ENCODE results near the gene AMACR.

The AMACR gene

DNA sequence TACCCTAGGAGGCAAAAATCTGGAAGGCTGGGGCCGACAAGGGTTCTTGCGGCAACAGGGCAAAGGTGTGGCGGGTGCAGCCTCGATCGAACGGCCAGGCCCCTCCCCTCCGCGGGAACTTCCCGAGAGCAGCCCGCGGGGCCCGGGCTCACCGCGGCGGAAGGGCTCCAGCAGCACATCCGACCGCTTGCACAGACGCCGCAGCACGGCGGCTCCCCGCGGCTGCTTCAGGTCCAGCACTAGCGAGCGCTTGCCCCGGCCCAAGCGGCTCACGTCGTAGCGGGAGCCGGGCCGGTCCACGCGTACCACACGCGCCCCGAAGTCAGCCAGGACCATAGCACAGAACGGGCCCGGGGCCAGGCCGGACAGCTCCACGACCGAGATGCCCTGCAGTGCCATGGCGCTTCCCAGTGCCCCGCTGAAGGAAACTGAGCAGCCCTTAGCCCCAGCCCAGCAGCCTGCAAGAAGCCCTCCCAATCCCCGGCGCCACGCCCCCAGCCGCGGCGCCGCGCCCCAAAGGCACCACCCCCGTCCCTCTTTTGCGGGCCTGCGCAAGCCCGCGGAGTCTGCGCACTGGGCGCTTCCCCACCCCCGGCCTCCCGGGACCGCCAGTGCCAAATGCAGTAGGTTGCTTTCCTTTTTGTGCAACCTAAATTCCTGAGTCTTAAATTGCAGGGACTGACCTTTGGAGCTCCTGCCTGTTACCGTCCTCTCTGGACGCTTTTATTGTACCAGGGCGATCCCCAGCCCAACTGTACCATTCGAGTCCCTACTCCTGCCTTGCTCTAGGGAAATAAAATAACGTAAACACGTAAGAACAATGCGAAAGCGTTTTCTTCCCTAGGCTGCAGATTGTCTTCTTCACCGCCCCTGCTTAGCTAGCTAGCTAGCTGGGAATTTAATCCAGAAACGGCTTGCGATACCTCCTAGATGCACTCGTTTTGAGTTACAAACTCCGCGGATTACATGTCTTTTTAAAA is at the start of gene AMACR:
TSS of gene AMACR (minus strand) at position 430 of the 980 bp plus-strand sequence. CDS start at position 399, 31 bp downstream.
- peak; percentile 92 for DNase-seq

GRCh38 chr5:34057569-34057968 is 49.7 kb upstream of the AMACR start:
- DNase-seq: no peak

DNA sequence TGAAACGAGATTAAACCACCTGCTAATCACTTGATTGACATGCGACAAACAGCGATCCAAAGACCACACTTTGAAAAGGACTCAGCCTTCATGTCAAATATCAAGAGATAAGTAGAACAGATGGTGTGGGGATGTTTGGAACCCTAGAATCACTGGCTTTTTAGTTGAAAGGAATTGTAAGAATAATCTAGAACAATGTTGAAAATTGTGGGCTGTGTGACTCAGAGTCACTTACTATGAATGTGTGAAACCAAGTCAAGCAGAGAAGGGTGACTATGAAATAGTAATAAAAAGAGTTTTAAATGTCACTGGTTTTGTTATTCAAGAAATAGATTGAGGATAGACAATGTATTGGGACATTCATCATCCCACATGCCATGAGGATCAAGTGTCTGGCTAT is 49.3 kb upstream of the AMACR start:
- no peak for DNase-seq

DNA sequence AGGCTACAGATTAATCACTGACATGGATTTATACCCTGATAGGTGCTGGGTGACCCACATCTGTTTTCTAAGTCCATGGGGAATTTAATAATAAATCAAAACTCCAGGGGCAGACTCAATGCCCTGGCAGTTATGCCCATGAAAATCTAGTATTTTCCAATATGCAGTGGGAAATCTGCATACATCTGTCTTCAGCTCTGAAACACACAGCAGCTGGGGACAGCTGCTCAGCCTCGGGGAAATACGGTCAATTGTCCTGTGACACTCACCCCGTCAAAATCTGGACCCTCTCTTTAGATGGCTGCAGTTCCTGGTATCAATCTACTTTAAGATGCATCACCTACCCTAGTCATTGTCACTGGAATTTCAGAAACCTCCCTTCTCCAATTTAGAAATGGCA is 47.8 kb upstream of the AMACR start:
- DNase-seq: no peak

DNA sequence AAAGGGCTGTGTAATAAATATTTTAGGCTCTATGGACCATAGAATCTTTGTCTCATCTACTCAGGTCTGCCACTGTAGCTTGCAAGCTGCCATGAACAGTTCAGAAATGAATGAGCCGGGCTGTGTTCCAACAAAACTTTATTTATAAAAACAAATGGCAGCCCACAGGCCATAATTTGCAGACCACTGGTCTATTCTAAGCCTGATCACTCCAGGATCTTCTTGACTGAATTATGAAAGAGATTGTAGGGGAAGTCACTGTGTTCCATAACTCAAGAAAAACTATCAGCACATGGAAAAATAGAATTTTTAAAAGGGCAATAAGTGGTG is 46.5 kb upstream of the AMACR start:
- DNase-seq: no peak

- no peak for DNase-seq
These were observed 45.9 kb upstream of the AMACR start for GRCh38 chr5:34053571-34054399.

DNA sequence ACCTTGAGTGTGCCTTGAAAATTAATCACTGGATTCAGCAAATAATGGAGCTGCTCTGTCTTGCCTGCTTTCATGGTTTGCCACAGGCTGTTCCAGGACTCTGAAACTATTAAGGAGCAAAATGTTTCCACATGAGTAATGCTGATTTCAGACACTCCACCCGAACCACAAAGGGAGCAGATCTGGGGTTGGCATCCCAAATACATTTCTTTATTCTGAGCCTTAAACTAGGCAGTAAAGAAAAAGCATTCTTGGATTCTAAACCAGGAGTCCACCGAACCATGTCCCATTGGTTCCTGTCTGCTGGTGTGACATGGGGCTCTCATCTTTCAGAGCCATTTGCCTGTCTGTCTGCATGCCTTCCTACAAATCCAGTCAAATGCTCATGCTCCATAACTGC is 45.3 kb upstream of the AMACR start:
- DNase-seq: peak; percentile 93

GRCh38 chr5:34051374-34051980 is 43.6 kb upstream of the AMACR start:
- no peak for DNase-seq

GRCh38 chr5:34047774-34048572 is 40.1 kb upstream of the AMACR start:
- DNase-seq: no peak

- no peak for DNase-seq
These were observed 39.3 kb upstream of the AMACR start for GRCh38 chr5:34047143-34047542.

DNA sequence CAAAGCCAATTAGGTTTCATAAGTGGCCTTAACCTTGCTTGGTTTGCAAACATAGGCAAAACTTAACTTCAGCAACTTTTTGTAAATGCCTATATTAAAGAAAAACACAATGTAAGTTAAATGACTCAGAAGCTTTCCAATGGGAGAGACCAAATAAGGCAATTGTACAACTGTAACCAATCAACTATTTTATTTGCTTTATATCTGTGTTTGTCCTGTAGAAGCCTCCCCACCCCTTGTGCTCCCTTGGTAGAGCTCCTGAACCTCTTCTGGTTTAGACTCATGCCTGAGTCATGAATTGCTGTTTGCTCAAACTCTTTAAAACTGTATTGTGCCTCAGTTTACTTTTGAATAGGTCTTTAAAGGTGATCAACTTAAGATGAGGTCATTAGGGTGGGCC is 38.1 kb upstream of the AMACR start:
- DNase-seq: peak; percentile 75

DNA sequence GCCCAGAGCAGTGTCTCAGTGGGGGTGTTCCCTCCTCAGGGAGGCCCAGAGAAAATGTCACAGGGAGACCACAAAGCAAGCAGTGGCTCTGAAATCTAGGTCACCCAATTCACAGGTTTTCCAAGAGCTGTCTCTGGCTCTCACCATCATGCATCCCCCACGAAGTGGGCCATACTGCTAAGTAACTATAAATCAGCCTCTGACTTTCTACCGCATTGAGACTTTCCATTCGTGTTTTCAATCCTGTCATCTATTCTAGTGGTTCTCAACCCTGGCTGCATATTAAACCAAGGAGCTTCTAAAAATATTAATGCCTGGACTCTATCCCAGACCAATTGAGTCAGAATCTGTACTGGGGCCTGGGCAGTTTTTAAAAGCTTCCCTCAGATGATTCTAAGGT is 37.2 kb upstream of the AMACR start:
- peak; percentile 60 for DNase-seq

DNA sequence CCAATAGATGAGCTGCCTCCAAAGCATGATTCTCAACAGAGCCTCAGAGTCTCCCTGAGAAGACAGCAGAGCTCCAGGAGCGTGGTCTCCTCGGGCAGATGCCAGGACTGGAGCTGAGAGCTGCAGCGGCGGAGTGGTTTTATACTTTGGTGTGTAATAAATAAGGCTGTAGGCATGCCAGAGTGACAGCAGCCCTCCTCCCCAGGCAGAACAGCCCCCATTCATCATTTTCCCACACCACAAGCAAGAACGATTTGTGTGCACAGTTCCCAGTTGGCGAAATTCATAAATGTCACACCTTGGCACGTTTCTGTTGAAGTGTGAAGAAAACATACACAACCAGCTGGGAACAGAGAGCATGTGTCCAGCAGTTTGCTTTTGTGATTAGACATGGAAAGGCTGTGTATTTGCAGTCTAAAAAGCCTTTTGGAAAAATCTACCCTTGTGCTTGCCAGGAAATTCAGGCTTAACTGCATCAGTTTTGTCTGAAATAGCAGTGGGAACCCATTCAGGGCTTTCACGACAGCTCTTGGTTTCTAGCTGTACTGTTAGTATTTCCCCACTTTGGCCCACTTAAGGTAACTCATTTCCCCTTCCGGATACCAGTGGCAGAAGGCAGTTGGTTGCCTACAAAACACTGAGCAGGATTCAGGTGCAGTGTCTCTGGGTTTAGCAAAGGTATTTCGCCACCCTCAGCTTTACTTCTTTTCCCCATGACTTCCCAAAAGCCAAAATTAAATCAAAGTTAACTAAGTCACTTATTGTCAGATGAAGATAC is 35.4 kb upstream of the AMACR start, which contains the start of gene C1QTNF3:
TSS of gene C1QTNF3 (minus strand) at position 115 of the 778 bp plus-strand sequence. CDS start at position 27, 88 bp downstream.
- DNase-seq: peak; percentile 79

DNA sequence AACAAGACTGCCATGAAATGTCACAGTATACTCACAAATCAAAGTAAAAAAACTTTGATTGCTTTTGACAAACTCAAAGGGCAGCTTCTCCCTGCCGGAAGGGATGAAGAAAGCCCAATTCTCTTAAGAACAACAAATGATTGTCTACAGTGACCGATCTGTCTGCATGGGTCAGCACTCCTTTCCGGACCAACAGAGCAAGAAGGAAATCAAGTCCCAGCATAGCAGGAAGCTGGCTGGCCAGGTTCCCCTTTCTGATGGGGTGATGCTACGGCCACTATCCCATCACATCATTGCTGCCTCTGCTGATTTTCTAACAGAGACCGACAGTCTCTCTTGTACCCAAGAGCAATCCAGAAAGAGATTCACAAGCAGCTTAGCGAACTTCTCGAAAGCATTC is 34.5 kb upstream of the AMACR start:
- DNase-seq: no peak

DNA sequence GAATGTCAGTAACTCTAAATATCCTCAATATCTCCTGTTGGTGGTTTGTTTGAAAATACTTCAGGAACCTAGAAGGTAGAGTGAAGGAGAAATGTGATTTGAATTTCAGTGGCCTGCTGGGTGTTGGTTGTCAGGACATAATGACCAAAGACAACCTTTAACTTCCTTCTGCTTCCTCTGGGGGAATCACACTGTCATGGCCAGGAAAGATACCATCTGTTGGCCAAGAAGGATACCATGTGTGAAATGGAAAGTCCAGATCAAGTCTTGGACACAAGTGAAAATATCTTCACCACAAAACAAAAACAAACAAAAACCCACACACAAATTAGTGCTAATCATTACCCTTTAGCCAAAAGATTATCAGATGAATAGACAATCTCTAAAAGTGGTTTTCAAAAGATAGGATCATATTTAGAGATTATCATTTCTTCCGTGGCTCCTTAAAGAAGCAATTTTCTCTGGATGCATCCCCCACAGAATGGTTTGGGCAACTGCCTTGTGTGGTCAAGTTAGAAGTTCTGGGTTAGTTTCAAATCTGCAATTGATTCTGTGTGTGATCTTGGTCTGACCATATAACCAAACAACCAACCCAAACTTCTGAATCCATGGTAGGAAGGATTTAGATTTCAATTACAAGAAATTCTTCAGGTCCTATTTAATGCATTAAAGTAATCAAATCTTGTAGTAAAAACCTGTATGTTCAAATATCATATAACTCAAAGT is 33.6 kb upstream of the AMACR start:
- DNase-seq: no peak

- DNase-seq: peak; percentile 41
These were observed 32.6 kb upstream of the AMACR start for GRCh38 chr5:34040472-34040871.

DNA sequence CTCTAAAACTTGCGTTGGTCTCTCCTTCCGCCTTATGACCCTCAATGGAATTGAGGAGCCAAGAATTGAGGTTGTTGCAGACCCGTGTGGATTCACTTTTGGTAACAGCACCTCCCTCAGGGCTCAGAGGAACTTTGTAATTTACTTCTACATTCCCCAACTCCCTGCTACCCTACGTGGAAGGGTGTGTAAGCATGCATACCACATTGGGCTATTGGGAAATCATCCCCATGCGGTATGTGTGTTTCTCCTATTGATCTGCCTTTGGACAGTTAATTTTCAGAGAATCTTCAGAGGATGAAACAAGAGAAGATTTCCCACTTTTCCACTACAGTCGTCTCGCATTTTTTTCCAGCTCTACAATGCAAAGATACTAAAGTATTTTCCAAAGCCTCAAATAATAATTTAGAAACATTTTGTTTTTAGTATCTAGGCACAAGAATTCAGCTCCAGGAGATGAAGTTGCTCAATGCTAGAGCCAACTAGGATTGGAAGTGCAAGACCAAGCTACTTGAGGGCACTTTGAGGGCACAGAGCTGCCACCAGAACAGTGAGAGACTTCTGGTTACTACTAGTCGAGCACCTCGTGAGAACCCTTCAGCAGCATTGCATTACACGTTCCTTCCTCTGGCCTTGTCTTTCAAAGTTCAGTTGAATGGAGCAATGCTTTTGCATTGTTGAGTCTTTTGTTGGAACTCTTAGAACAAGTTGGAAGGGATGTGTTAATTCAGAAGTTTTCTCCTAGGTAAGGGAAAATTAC is 31.7 kb upstream of the AMACR start:
- peak; percentile 22 for DNase-seq

DNA sequence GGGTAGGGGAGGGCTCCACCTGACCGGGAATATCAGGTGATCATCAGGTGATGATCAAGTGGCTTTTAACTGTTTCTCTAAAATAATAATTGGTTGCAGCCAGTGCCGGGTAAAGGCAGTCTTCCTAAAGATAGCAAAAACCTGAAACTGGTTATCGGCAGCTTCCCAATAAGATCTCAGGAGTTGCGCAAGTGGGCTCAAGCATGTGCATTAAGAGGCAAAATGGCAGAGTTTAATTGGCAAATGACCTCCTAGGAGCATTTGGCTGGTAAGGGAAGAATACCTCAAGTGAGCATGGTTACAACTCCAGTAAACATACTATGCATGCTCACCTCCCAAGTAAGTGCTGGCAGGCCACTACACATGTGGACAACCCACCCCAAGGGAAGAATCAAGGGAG is 31.0 kb upstream of the AMACR start:
- DNase-seq: no peak

DNA sequence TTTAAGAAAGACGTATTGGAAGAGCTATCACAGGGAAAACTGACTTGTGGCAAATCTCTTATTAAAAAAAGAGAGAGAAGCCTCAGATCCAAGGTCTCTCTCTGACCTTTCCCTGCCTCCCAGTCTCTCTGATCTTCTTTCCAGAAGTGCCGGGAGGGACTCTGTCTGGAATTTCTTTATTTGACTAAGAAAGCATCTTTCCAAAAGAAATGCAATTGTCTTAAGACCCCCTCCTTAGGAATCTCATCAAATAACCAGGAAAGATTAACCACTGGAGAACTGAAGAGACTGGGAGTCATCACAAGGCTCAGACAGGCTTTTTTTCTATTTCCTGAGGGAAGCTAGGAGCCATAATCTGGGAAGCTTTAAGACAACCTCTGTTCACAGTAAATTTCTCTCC is 30.5 kb upstream of the AMACR start:
- DNase-seq: peak; percentile 54

DNA sequence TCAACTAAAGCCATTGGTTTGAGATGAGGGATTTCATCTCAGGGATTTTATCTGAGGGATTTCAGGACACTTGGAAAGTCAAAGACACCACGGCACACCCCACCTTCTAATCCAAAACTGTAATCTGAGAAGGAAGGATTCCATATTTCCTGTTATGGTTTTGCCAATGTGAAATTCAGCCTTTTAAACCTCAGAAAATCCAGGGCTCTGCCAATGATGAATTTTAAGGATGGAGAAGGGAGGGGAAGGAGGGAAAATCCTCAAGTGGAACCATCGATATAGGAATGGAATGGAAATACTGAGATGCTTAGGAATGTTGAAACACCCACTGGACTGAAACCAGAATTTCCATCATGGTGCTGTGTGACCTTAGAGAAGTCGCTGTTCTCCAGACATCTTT is 29.9 kb upstream of the AMACR start:
- DNase-seq: no peak
